ENCODE data around the gene FRMD4A. TPM values are rescaled to one million over a fixed set of nuclear protein-coding genes. Genes with fewer than 3 reads are reported as not detected.

FRMD4A gene
- total and polyA plus RNA-seq, 10 of the 15 experiments (the other 5 are each of a cell fraction or from before 2014, with no cell fraction given), result 17.8 to 75.2 (median 39.1) TPM

DNA sequence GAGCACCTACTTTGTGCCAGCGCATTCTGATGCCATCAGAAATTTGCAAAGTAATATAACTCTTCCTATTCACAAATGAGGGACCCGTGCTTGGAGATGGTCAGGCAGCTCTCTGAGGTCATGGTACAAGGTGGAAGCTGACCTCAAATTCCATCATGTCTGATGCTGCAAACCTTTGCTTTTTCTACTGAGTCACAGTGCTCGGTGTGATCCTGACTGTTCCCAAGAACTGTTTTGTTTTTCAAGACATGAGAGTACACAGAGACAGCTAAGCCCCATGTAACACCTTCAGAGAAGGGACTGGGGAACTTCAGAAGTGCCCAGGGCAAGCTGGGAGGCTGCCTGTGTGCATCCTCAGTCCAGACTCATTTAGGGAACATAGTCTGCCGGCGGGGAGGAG, 111.3 kb downstream of the FRMD4A start:
- in situ Hi-C loops (cut with MboI) (no loop called here), intact Hi-C loops (cut with micrococcal nuclease; ENCODE audit: unreplicated experiment) (no loop called here)
- Histone ChIP-seq H4K20me1 (ENCODE audit: control insufficient read depth, insufficient read depth) (no peaks in the 10 kb centered on the region), H3K4me3 (no peak overlapping the region), H3K27ac (ENCODE audit: control insufficient read depth, insufficient read depth) (no peak overlapping the region), H3K4me2 (ENCODE audit: control insufficient read depth, insufficient read depth) (no peak overlapping the region), H3K36me3 (ENCODE audit: control insufficient read depth in 2 of 2, insufficient read depth in 2 of 2, low read length in 1 of 2) (no peaks in the 10 kb centered on the region), H3K79me2 (ENCODE audit: control insufficient read depth, insufficient read depth, low read length) (no peaks in the 10 kb centered on the region), H3K9ac (ENCODE audit: control insufficient read depth, insufficient read depth, low read length) (no peak overlapping the region), H3K4me1 (ENCODE audit: control insufficient read depth, insufficient read depth, low read length) (no peaks in the 10 kb centered on the region), H2AFZ (ENCODE audit: control insufficient read depth, low read depth, low read length) (no peak overlapping the region), H3K27me3 (replicated peaks in 1 of 2; ENCODE audit: control insufficient read depth in 2 of 2, insufficient read depth in 2 of 2, low read length in 1 of 2) (no peaks in the 10 kb centered on the region; a peak in 1 of 4 replicates), H3K9me3 (replicated peaks; ENCODE audit: control insufficient read depth, insufficient read depth, low read length) (no peaks in the 10 kb centered on the region)
- ChIA-PET RAD21 (ENCODE audit: unreplicated experiment) (no interaction called here), POLR2A (interaction anchor here (0.6 kb wide), 1 partner anchor 705 kb away, joined by 3 read pairs; no protein-coding TSS in a partner anchor), CTCF (interaction anchor here (1.0 kb wide), 1 partner anchor 23 kb away, joined by 3 read pairs; no protein-coding TSS in a partner anchor), SMC1A (ENCODE audit: uncharacterized antibody, unreplicated experiment) (no interaction called here)
- DNase-seq (ENCODE audit: low read depth, low spot score), result no peak
- ATAC-seq, result no peak
- no peak for FAIRE-seq
- no peak for TF ChIP-seq SIX5 (IDR thresholded peaks at IDR 0.05; ENCODE audit: low read depth, low read length, severe bottlenecking)
- no peak for TF ChIP-seq SPI1 (IDR thresholded peaks at IDR 0.05; ENCODE audit: borderline replicate concordance, insufficient read depth, low read depth, low read length)
- TF ChIP-seq DPF2 (IDR thresholded peaks at IDR 0.05), result no peak
- TF ChIP-seq, protein P1, sequence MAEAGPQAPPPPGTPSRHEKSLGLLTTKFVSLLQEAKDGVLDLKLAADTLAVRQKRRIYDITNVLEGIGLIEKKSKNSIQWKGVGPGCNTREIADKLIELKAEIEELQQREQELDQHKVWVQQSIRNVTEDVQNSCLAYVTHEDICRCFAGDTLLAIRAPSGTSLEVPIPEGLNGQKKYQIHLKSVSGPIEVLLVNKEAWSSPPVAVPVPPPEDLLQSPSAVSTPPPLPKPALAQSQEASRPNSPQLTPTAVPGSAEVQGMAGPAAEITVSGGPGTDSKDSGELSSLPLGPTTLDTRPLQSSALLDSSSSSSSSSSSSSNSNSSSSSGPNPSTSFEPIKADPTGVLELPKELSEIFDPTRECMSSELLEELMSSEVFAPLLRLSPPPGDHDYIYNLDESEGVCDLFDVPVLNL (IDR thresholded peaks at IDR 0.05; ENCODE audit: low read depth, low read length), result no peak
- no peak for TF ChIP-seq SMAD5 (IDR thresholded peaks at IDR 0.05; ENCODE audit: low read depth)
- TF ChIP-seq ZNF207 (IDR thresholded peaks at IDR 0.05; ENCODE audit: borderline replicate concordance), result no peak
- TF ChIP-seq MTA3 (IDR thresholded peaks at IDR 0.05; ENCODE audit: borderline replicate concordance, low read length), result no peak
- no peak for TF ChIP-seq HDGF (IDR thresholded peaks at IDR 0.05)
- TF ChIP-seq, protein P2, sequence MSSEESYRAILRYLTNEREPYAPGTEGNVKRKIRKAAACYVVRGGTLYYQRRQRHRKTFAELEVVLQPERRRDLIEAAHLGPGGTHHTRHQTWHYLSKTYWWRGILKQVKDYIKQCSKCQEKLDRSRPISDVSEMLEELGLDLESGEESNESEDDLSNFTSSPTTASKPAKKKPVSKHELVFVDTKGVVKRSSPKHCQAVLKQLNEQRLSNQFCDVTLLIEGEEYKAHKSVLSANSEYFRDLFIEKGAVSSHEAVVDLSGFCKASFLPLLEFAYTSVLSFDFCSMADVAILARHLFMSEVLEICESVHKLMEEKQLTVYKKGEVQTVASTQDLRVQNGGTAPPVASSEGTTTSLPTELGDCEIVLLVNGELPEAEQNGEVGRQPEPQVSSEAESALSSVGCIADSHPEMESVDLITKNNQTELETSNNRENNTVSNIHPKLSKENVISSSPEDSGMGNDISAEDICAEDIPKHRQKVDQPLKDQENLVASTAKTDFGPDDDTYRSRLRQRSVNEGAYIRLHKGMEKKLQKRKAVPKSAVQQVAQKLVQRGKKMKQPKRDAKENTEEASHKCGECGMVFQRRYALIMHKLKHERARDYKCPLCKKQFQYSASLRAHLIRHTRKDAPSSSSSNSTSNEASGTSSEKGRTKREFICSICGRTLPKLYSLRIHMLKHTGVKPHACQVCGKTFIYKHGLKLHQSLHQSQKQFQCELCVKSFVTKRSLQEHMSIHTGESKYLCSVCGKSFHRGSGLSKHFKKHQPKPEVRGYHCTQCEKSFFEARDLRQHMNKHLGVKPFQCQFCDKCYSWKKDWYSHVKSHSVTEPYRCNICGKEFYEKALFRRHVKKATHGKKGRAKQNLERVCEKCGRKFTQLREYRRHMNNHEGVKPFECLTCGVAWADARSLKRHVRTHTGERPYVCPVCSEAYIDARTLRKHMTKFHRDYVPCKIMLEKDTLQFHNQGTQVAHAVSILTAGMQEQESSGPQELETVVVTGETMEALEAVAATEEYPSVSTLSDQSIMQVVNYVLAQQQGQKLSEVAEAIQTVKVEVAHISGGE (CRISPR knock-in tag; IDR thresholded peaks at IDR 0.05), result no peak
- no peak for TF ChIP-seq CBX5 (IDR thresholded peaks at IDR 0.05; ENCODE audit: low read depth)
- TF ChIP-seq, protein P3, sequence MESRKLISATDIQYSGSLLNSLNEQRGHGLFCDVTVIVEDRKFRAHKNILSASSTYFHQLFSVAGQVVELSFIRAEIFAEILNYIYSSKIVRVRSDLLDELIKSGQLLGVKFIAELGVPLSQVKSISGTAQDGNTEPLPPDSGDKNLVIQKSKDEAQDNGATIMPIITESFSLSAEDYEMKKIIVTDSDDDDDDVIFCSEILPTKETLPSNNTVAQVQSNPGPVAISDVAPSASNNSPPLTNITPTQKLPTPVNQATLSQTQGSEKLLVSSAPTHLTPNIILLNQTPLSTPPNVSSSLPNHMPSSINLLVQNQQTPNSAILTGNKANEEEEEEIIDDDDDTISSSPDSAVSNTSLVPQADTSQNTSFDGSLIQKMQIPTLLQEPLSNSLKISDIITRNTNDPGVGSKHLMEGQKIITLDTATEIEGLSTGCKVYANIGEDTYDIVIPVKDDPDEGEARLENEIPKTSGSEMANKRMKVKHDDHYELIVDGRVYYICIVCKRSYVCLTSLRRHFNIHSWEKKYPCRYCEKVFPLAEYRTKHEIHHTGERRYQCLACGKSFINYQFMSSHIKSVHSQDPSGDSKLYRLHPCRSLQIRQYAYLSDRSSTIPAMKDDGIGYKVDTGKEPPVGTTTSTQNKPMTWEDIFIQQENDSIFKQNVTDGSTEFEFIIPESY (IDR thresholded peaks at IDR 0.05), result no peak
- no peak for TF ChIP-seq SRF (IDR thresholded peaks at IDR 0.05; ENCODE audit: low read depth in 2 of 2, low read length in 2 of 2)
- no peak for TF ChIP-seq ESRRA (IDR thresholded peaks at IDR 0.05; ENCODE audit: low read length)
- no peak for TF ChIP-seq TCF12 (IDR thresholded peaks at IDR 0.05; ENCODE audit: low read depth, low read length)
- WGBS (ENCODE audit: insufficient coverage, insufficient replicate concordance, low lambda C conversion rate, missing lambda C conversion rate), result 50% methylated on average over 5 of the region's 5 CpGs
- no TSS peak for BruUV-seq (replicated peaks)

Data from GM12878 (cell line).